Coronary artery (tissue), 2 donors: ENCODE data around the gene LONP1.

Experiments used
- DNase-seq: peaks from one replicate; pipeline ENCODE4 v3.0.0-alpha.2; 2017; ENCODE audit warnings: low spot score
- H3K27ac ChIP-seq, 2 donors: fragments of 200-600 bp; sonication (generic); one replicate each; pipeline ENCODE4 v1.5.1; 2016 to 2019
- H3K4me3 ChIP-seq: fragments of 200-600 bp; sonication (generic); 2 replicates; pipeline ENCODE4 v1.5.1; 2016; ENCODE audit warnings: mild to moderate bottlenecking, moderate library complexity
- CTCF ChIP-seq: fragments of 200-600 bp; sonication (generic); IDR thresholded peaks from one replicate; pipeline ENCODE4 v1.5.1; 2019; ENCODE audit warnings: antibody characterized with exemption

The LONP1 gene

GRCh38 chr19:5680084-5680436, 39.9 kb downstream of the LONP1 start:
- Histone ChIP-seq H3K27ac (peak overlapping the region; percentile 89 to 94), H3K4me3 (peak overlapping the region; percentile 93)
- TF ChIP-seq CTCF: no peak
- DNase-seq: no peak

GRCh38 chr19:5679289-5680083, 40.5 kb downstream of the LONP1 start:
- DNase-seq: no peak
- peak overlapping the region; percentile 93 for H3K4me3 ChIP-seq
- no peak for TF ChIP-seq CTCF
- peak overlapping the region; percentile 89 to 94 for H3K27ac ChIP-seq

- TF ChIP-seq CTCF: no peak
- no peak for DNase-seq
- H3K27ac ChIP-seq: no peak overlapping the region
- H3K4me3 ChIP-seq: no peak overlapping the region
These were observed 41.8 kb downstream of the LONP1 start for GRCh38 chr19:5678071-5678718.

GRCh38 chr19:5677580-5677979, 42.4 kb downstream of the LONP1 start:
- no peak overlapping the region for H3K27ac ChIP-seq
- no peak for DNase-seq
- no peak for TF ChIP-seq CTCF
- no peak overlapping the region for H3K4me3 ChIP-seq

- no peak for DNase-seq
- H3K4me3 ChIP-seq: no peak overlapping the region
- H3K27ac ChIP-seq: no peak overlapping the region
- TF ChIP-seq CTCF: no peak
These were observed 42.8 kb downstream of the LONP1 start for GRCh38 chr19:5677136-5677535.

- H3K4me3 ChIP-seq: no peak overlapping the region
- no peak overlapping the region for H3K27ac ChIP-seq
- no peak for TF ChIP-seq CTCF
- DNase-seq: no peak
These were observed 43.2 kb downstream of the LONP1 start for GRCh38 chr19:5676772-5677105.
